ENCODE results near the gene OPA1.
A peak's percentile ranks its signal among the peaks of the same experiment; 100 is the strongest.

DNA sequence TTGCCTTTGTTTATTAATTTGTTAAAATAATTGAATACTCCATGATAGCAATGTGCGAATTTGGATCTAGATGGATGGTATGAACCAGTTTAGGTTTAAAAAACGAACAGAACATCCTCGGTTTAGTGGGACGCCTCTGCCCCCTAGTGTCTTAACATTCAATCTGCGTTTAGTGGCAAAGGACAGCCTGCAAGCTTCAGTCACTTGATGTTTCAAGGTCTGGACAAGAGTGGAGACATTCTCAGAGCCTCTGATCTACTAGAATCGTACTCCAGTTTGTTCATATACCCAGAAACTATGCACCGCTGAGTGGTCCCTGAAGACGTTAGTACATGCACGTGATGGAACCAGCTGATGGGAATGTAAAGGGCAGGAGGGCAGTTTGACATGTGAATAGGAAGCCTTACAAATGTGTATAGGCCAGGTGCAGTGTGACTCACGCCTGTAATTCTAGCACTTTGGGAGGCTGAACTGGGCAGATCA, 20.5 kb upstream of the OPA1 start:
- TF ChIP-seq, protein P1, sequence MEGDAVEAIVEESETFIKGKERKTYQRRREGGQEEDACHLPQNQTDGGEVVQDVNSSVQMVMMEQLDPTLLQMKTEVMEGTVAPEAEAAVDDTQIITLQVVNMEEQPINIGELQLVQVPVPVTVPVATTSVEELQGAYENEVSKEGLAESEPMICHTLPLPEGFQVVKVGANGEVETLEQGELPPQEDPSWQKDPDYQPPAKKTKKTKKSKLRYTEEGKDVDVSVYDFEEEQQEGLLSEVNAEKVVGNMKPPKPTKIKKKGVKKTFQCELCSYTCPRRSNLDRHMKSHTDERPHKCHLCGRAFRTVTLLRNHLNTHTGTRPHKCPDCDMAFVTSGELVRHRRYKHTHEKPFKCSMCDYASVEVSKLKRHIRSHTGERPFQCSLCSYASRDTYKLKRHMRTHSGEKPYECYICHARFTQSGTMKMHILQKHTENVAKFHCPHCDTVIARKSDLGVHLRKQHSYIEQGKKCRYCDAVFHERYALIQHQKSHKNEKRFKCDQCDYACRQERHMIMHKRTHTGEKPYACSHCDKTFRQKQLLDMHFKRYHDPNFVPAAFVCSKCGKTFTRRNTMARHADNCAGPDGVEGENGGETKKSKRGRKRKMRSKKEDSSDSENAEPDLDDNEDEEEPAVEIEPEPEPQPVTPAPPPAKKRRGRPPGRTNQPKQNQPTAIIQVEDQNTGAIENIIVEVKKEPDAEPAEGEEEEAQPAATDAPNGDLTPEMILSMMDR (IDR thresholded peaks at IDR 0.05; ENCODE audit: low read depth, low read length) = peak; percentile 90
- no peak for TF ChIP-seq EZH2phosphoT487 (IDR thresholded peaks at IDR 0.05; ENCODE audit: low read depth)
